Stimulated activated CD4-positive, alpha-beta T cell treated with anti-CD3 and anti-CD28 coated beads, Interleukin-15, amount 100 ng/mL, for 1 hour (primary cell): ENCODE results near the gene PTPRM.

Source experiments
- DNase-seq, 2 donors: peaks; one replicate each; pipeline ENCODE4 v3.0.0-alpha.2; 2020; ENCODE audit warnings: low read depth in 1 of 2, low spot score in 1 of 2

PTPRM gene

GRCh38 chr18:8373486-8373885 is 806.4 kb downstream of the PTPRM start:
- DNase-seq, result no peak

DNA sequence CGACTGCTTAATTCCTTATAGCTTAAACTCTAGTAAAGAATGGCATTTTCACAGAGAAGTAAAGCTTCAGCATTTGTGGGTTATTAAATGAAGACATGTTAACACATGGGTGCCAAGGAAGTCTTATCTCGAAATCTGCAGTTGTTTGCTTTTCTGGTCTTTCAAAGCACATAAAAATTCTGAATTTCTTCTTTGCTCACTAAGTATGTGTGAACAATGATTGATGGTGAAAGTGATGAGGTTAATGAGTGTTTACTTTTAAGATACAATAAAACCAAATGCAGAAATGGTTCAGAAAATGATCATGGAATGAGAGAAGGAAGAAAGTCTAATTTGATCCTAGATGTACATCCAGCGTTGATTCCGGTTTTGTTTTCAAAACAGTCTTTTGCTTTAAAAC is 807.6 kb downstream of the PTPRM start:
- DNase-seq, result no peak

GRCh38 chr18:8375249-8375648 is 808.1 kb downstream of the PTPRM start:
- DNase-seq, result no peak

DNA sequence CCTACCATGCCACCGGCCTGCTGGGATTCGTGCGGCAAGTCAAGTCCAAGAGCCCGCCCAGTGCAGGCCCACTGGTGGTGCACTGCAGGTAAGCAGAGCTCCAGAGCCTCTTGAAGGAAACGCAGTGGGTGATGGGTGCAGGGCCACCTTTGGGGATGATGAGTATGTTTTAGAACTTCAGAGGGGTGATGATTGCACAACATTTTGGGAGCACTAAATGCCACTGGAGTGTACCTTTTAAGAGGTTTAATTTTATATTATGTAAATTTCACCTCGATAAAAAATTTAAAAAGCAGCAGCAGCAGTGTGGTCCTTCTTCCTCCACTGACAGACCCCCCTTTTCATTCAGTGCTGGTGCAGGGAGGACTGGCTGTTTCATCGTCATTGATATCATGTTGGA is 809.0 kb downstream of the PTPRM start:
- DNase-seq, result no peak

DNA sequence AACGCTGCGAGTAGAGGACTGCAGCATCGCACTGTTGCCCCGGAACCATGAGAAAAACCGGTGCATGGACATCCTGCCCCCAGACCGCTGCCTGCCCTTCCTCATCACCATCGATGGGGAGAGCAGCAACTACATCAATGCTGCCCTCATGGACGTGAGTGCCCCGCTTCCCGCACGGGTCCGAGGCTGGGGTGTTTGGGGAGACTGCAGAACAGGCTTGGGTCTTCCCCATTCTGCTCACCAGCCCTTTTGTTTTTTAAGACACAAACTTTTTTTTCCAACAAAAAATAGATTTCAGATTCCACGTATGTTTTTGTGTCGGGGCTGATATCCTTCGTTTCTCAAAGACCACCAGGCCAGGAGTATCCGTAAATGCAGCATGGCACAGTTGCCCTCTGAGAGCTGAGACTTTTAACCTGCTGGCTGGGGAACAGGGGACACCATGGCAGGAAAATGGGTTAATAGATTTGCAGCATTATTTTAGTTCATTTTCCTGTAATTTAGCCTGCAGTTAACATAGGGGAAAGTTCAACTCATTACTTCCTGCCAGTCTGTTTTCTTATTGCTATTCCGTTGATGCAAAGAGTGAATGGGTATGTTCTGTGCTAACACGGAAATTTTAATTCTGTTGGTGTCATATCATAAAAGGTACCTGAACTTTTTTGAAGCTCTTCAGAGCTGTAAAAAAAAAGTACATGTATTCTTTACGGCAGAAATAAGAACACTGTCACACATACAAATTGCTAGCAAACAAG is 812.2 kb downstream of the PTPRM start:
- DNase-seq, result no peak

DNA sequence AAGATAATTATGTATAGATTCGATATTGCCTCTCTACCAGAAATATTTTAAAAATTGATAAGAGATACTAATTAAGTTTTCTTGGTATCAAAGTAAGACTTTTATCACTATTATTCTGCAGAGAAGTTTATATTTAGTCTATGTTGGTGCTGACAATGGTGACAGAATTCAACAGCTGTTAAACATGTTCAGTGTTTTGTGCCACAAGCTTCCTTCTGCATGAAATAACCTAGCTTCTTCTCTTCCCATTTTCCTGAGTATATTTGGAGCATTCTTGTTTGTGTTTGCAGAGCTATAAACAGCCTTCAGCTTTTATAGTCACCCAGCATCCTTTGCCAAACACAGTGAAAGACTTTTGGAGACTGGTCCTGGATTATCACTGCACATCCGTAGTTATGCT is 812.9 kb downstream of the PTPRM start:
- DNase-seq, result no peak

- DNase-seq, result no peak
Observed at GRCh38 chr18:8380926-8381325, 813.8 kb downstream of the PTPRM start.

GRCh38 chr18:8381821-8382459 is 814.8 kb downstream of the PTPRM start:
- no peak for DNase-seq

DNA sequence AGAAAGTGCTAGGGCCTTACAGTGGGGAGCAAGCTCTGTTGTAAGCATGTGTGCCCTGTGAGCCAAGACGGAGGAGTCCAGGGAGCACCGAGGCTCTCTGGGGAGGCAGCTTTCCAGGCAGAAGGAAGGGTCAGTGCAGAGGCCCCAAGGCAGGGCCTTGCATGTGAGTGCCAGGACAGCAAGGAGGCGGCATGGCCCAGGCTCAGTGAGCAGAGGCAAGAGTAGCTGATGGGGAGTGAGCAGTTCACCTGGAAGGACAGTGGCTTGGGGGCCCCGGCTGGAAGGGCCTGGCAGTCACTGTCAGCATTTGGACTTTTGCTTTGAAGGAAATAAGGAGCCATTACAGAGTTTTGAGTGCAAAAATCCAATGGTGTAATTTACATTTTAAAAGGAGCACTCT is 818.3 kb downstream of the PTPRM start:
- no peak for DNase-seq

GRCh38 chr18:8386669-8387380 is 819.7 kb downstream of the PTPRM start:
- no peak for DNase-seq

- DNase-seq, result no peak
Observed at GRCh38 chr18:8389391-8390340, 822.5 kb downstream of the PTPRM start.

GRCh38 chr18:8391068-8391467 is 824.0 kb downstream of the PTPRM start:
- no peak for DNase-seq

- DNase-seq, result no peak
Observed at GRCh38 chr18:8396254-8396653, 829.1 kb downstream of the PTPRM start.

GRCh38 chr18:8397034-8397433 is 829.9 kb downstream of the PTPRM start:
- no peak for DNase-seq

DNA sequence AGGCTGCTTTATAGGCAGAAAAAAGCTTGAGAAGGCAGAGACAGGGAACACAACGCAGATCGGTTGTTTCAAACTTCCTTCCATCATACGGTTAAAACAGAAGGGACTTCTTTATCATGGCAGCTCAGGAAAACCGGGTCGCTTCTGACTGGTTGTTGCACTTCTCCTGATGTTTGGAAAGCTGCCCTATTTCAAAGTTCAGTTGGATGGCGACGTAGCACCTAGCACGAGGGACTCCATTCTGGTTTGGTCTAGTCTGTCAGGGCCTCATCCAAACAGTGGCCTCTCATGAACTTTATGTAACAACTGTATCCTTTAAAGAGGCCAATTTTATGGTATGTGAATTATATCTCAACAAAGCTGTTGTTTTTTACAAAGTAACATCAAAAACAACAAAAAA is 832.0 kb downstream of the PTPRM start:
- no peak for DNase-seq

GRCh38 chr18:8400193-8400752 is 833.2 kb downstream of the PTPRM start:
- DNase-seq, result no peak

GRCh38 chr18:8400825-8401224 is 833.7 kb downstream of the PTPRM start:
- no peak for DNase-seq

DNA sequence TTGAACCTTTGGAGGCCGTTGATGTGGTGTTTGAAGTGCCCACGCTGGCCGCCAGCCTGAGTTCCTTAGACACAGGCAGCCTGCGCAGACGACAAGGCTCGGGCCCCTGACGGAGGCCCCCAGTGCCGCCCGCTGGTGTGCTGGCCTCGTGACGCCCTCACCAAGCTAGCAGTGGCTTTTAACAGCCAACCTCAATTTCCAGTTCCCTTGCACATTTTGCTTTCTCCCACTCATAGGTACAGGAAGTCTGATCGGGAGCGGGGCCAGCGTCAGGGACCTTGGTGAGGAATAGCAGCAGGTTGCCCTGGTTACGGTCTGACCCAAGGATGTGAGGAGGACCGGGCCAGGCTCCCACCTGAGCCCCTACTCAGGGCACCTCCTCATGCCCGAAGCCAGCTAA is 834.5 kb downstream of the PTPRM start:
- DNase-seq, result no peak

DNA sequence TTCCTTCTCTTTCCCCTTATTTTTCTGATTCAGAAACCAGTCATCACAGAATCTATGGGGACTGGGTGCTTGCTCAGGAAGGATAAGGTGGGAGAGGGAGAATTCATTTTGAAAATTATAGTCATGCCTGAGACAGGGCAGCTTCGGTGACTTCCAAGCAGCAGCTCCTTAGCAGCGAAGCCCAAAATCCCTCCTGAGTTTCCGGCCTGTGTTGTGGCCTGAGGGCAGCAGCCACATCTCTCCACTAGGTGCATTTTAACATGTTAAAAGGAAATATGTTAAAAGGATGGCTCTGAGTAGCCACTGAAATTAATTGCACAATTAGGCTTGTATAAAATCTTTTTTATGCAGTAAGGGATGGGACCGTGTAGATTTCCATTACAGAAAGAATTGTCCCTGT is 835.1 kb downstream of the PTPRM start:
- DNase-seq, result no peak

- DNase-seq, result no peak
Observed at GRCh38 chr18:8403713-8404112, 836.6 kb downstream of the PTPRM start.
